Tibial nerve (tissue), 4 donors: ENCODE measurements around the gene USP53.

ENCODE experiments used
- EP300 ChIP-seq, 2 donors: sonication (generic); formaldehyde crosslinking; IDR thresholded peaks; one replicate each; pipeline ENCODE4 v1.6.1; 2017; ENCODE audit warnings: antibody characterized with exemption in 2 of 2, mild to moderate bottlenecking in 1 of 2
- TF ChIP-seq, protein P1 (sequence below), 5 experiments: fragments of 200-600 bp in 3 of 5; fragments of 450-650 bp in 2 of 5; sonication (generic) in 3 of 5; IDR thresholded peaks; one replicate each; pipeline ENCODE4 v1.5.1; 2016 to 2019; ENCODE audit warnings: antibody characterized with exemption in 5 of 5, mild to moderate bottlenecking in 3 of 5, moderate library complexity in 2 of 5

DNA sequence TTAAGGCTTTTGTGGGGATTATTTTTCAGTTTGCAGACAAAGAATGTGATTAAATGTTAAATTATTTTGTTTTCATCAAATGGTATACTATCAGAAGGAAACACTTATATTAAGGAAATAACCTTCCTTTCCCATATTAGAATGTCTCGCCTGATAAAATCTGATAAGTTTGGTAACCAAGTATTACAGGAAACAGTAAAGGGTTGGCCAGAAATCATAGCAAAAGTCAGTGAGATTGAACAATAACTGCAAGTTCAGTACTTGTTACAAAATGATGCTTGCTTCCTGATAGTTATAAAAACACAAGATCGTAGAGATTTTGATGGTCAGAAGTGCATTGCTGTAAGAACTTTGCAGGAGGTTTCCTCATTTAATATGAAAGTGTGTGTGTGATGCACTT is 68.9 kb downstream of the USP53 start:
- TF ChIP-seq, protein P1, sequence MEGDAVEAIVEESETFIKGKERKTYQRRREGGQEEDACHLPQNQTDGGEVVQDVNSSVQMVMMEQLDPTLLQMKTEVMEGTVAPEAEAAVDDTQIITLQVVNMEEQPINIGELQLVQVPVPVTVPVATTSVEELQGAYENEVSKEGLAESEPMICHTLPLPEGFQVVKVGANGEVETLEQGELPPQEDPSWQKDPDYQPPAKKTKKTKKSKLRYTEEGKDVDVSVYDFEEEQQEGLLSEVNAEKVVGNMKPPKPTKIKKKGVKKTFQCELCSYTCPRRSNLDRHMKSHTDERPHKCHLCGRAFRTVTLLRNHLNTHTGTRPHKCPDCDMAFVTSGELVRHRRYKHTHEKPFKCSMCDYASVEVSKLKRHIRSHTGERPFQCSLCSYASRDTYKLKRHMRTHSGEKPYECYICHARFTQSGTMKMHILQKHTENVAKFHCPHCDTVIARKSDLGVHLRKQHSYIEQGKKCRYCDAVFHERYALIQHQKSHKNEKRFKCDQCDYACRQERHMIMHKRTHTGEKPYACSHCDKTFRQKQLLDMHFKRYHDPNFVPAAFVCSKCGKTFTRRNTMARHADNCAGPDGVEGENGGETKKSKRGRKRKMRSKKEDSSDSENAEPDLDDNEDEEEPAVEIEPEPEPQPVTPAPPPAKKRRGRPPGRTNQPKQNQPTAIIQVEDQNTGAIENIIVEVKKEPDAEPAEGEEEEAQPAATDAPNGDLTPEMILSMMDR (IDR thresholded peaks at IDR 0.05): no peak
- no peak for TF ChIP-seq EP300 (IDR thresholded peaks at IDR 0.05)
